H9 (cell line): Measurements from ENCODE around the gene NDUFA12. TPM values are rescaled to one million over a fixed set of nuclear protein-coding genes. Genes with fewer than 3 reads are reported as not detected.
A peak's percentile ranks its signal among the peaks of the same experiment; 100 is the strongest.

ENCODE experiments used
- DNase-seq: peaks from one replicate; pipeline ENCODE4 v3.0.0-alpha.2; 2017
- H2AFZ ChIP-seq: one replicate; pipeline ENCODE4 v1.6.1; 2013; ENCODE audit warnings: mild to moderate bottlenecking, low read length, control low read depth, moderate library complexity
- H2AK5ac ChIP-seq: 2 replicates; pipeline ENCODE4 v1.6.1; 2013; ENCODE audit warnings: low read length, control low read depth, mixed read lengths; ENCODE audit not compliant: insufficient read length
- H2BK120ac ChIP-seq: one replicate; pipeline ENCODE4 v1.6.1; 2013; ENCODE audit warnings: low read depth, mild to moderate bottlenecking, low read length, control low read depth, inconsistent platforms; ENCODE audit not compliant: poor library complexity, severe bottlenecking
- H2BK12ac ChIP-seq: 2 replicates; pipeline ENCODE4 v1.6.1; 2013; ENCODE audit warnings: low read length, control low read depth, mixed read lengths, low read depth; ENCODE audit not compliant: insufficient read length
- H2BK15ac ChIP-seq: 2 replicates; pipeline ENCODE4 v1.6.1; 2013; ENCODE audit warnings: low read depth, low read length, control low read depth
- H2BK20ac ChIP-seq: one replicate; pipeline ENCODE4 v1.6.1; 2013; ENCODE audit warnings: low read depth, mild to moderate bottlenecking, low read length, control low read depth, inconsistent platforms; ENCODE audit not compliant: poor library complexity, severe bottlenecking
- H2BK5ac ChIP-seq: 2 replicates; pipeline ENCODE4 v1.6.1; 2013; ENCODE audit warnings: low read length, control low read depth, mixed read lengths; ENCODE audit not compliant: insufficient read length
- H3K14ac ChIP-seq: 2 replicates; pipeline ENCODE4 v1.6.1; 2013; ENCODE audit warnings: low read length, control low read depth; ENCODE audit not compliant: insufficient read depth
- H3K18ac ChIP-seq: 2 replicates; pipeline ENCODE4 v1.6.1; 2013; ENCODE audit warnings: low read depth, mild to moderate bottlenecking, mixed read lengths, low read length, control low read depth; ENCODE audit not compliant: insufficient read length
- H3K23ac ChIP-seq: 2 replicates; pipeline ENCODE4 v1.6.1; 2013; ENCODE audit warnings: low read length, control low read depth, mixed read lengths, low read depth; ENCODE audit not compliant: insufficient read length
- H3K23me2 ChIP-seq: 2 replicates; pipeline ENCODE4 v1.6.1; 2013; ENCODE audit warnings: low read depth, mild to moderate bottlenecking, mixed read lengths, low read length, control low read depth; ENCODE audit not compliant: insufficient read length, poor library complexity, severe bottlenecking
- H3K27ac ChIP-seq: 2 replicates; pipeline ENCODE4 v1.5.1; 2013; ENCODE audit warnings: low read length, control low read depth, mixed read lengths, low read depth; ENCODE audit not compliant: insufficient read length
- H3K27me3 ChIP-seq: 2 replicates; pipeline ENCODE4 v1.6.1; 2013; ENCODE audit warnings: low read length, control low read depth, inconsistent platforms; ENCODE audit not compliant: insufficient read depth
- H3K4ac ChIP-seq: 2 replicates; pipeline ENCODE4 v1.6.1; 2013; ENCODE audit warnings: low read depth, mild to moderate bottlenecking, control low read depth, inconsistent platforms, low read length, moderate library complexity
- H3K4me1 ChIP-seq: 2 replicates; pipeline ENCODE4 v1.6.1; 2013; ENCODE audit warnings: low read length, control low read depth, inconsistent platforms; ENCODE audit not compliant: insufficient read depth
- H3K4me2 ChIP-seq: 2 replicates; pipeline ENCODE4 v1.6.1; 2013; ENCODE audit warnings: low read length, control low read depth, mixed read lengths; ENCODE audit not compliant: insufficient read length, insufficient read depth
- H3K56ac ChIP-seq: 2 replicates; pipeline ENCODE4 v1.6.1; 2013; ENCODE audit warnings: low read depth, mild to moderate bottlenecking, mixed read lengths, low read length, control low read depth; ENCODE audit not compliant: insufficient read length
- H3K79me1 ChIP-seq: 2 replicates; pipeline ENCODE4 v1.6.1; 2013; ENCODE audit warnings: low read depth, mild to moderate bottlenecking, moderate library complexity, low read length, control low read depth, inconsistent platforms; ENCODE audit not compliant: insufficient read depth, poor library complexity, severe bottlenecking
- H3K79me2 ChIP-seq: 2 replicates; pipeline ENCODE4 v1.6.1; 2013; ENCODE audit warnings: low read length, control low read depth, inconsistent platforms; ENCODE audit not compliant: insufficient read depth
- H3K9ac ChIP-seq: 2 replicates; pipeline ENCODE4 v1.6.1; 2013; ENCODE audit warnings: low read length, control low read depth, mixed read lengths; ENCODE audit not compliant: insufficient read length; ENCODE audit errors: extremely low read depth
- H3K9me3 ChIP-seq: one replicate; pipeline ENCODE4 v1.6.1; 2013; ENCODE audit warnings: low read depth, low read length, inconsistent platforms; ENCODE audit not compliant: control insufficient read depth
- H3T11ph ChIP-seq: one replicate; pipeline ENCODE4 v1.6.1; 2013; ENCODE audit warnings: mild to moderate bottlenecking, low read length, control low read depth, inconsistent platforms
- H4K20me1 ChIP-seq: one replicate; pipeline ENCODE4 v1.6.1; 2013; ENCODE audit not compliant: control insufficient read depth, insufficient read length, insufficient read depth
- H4K5ac ChIP-seq: 2 replicates; pipeline ENCODE4 v1.6.1; 2013; ENCODE audit warnings: low read depth, mild to moderate bottlenecking, mixed read lengths, low read length, control low read depth; ENCODE audit not compliant: insufficient read length
- H4K8ac ChIP-seq: replicated peaks from 2 replicates; pipeline ENCODE4 v1.6.1; 2013; ENCODE audit warnings: low read length, control low read depth, mixed read lengths, low read depth; ENCODE audit not compliant: insufficient read length
- H4K91ac ChIP-seq: 2 replicates; pipeline ENCODE4 v1.6.1; 2013; ENCODE audit warnings: low read depth, mild to moderate bottlenecking, moderate library complexity, mixed read lengths, low read length, control low read depth; ENCODE audit not compliant: insufficient read length
- H3K27ac Mint-ChIP-seq, 3 experiments: 2 replicates in 2 of 3; 3 replicates in 1 of 3; pipeline ENCODE4 v1.8.0; 2020 to 2021; ENCODE audit warnings: mixed read lengths in 3 of 3, mild to moderate bottlenecking in 1 of 3, moderate library complexity in 1 of 3
- H3K27me3 Mint-ChIP-seq: 2 replicates; pipeline ENCODE4 v1.8.0; 2021; ENCODE audit warnings: low read depth, mild to moderate bottlenecking, moderate library complexity, mixed read lengths
- H3K36me3 Mint-ChIP-seq, 3 experiments: 2 replicates in 2 of 3; 3 replicates in 1 of 3; pipeline ENCODE4 v1.8.0; 2020 to 2021; ENCODE audit warnings: low read depth in 3 of 3, mixed read lengths in 3 of 3; ENCODE audit not compliant: insufficient read depth in 1 of 3
- H3K4me1 Mint-ChIP-seq, 2 experiments: 2 replicates each; pipeline ENCODE4 v1.8.0; 2020; ENCODE audit warnings: mixed read lengths in 2 of 2
- H3K4me3 Mint-ChIP-seq, 2 experiments: 2 replicates in 1 of 2; 3 replicates in 1 of 2; pipeline ENCODE4 v1.8.0; 2020 to 2021; ENCODE audit warnings: mild to moderate bottlenecking in 2 of 2, mixed read lengths in 2 of 2, moderate library complexity in 1 of 2
- H3K9me3 Mint-ChIP-seq, 2 experiments: 2 replicates in 1 of 2; 3 replicates in 1 of 2; pipeline ENCODE4 v1.8.0; 2020; ENCODE audit warnings: mild to moderate bottlenecking in 2 of 2, mixed read lengths in 2 of 2, moderate library complexity in 1 of 2
- WGBS: extraction: QIAGEN DNeasy Blood & Tissue Kit; methylation state at CpG from one replicate; pipeline ENCODE4 v1.1.7; 2013; ENCODE audit warnings: missing lambda C conversion rate, low lambda C conversion rate, mixed read lengths; ENCODE audit not compliant: insufficient read length; ENCODE audit errors: extremely low coverage; 5-methylcytosine and 5-hydroxymethylcytosine counted together
- long read RNA-seq: library from polyadenylated mRNA; unstranded; transcript quantifications from one replicate; pipeline ENCODE4 v2.0.0, GENCODE V29; 2020
- total RNA-seq: library from RNA; stranded (reverse); gene quantifications from 2 replicates; pipeline ENCODE4 v1.2.1, GENCODE V29; 2021
- TF ChIP-seq, protein P1 (sequence below): fragments of 200-600 bp; sonication (generic); conservative IDR thresholded peaks from 3 replicates; pipeline ENCODE4 v1.8.0; 2021; ENCODE audit warnings: antibody characterized with exemption, mild to moderate bottlenecking

Gene NDUFA12
- total RNA-seq, result 104 and 105 TPM in 2 replicates
- long read RNA-seq, transcript NDUFA12-201 (4 exons, 635 nt), result major isoform, 26 of 32 reads
- long read RNA-seq, partial matches to known transcripts, result 2 of 32 reads
- long read RNA-seq, other reads (novel, unspliced or antisense), result 2 of 32 reads

DNA sequence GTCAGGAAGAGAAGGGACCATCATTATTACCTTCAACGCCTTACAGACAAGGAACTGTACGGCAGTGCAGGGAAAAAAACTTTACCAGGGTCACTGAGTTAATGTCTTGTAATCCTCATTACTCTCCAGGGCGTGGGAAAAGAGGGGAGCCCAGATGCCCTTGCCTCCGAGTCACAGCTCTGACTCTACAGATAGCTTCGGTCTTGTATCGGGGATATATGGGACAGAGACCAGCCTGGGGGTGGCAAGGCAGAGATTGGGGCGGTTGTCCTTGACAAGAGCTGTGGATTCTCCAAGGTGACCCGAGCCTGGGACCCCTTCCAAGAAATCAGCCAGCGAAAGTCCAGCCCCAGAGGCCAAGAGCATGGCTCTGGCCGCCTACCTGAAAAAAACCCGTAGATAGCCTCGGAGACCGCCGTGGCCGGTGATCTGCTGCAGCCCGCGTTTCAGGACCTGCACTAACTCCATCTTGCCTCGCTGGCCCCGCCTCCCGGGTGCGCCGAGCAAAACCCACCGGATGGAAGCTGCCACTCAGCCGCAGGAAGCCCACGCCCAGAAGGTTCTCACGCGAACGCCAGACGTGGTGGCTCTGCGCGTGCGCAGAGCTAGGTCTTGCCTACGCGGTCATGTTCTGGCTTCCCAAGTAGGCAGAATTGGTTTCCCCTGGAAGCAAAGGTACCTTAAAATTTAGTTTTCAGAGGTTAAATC is at the start of gene NDUFA12:
Gene NDUFA12, minus strand, starts transcription at position 485 of the 708 bp plus-strand sequence. Its CDS starts 17 bp downstream, at position 468.
- peak within 1 kb of the TSS; percentile 90 for H3K9ac ChIP-seq
- Mint-ChIP-seq H3K27me3 (no peaks in the 10 kb centered on the region; the same call in none of the 2 replicates), H3K4me3 (peak within 1 kb of the TSS; percentile 95 to 96), H3K4me1 (peaks cover 4 to 9% of the 10 kb centered on the region in 2 experiments), H3K36me3 (peaks cover 0 to 5% (median 3%) of the 10 kb centered on the region in 3 experiments; a peak in 3 of 7 replicates), H3K27ac (peak within 1 kb of the TSS; percentile 89 to 98 (median 97)), H3K9me3 (peaks cover 5 to 9% of the 10 kb centered on the region in 2 experiments; a peak in 3 of 5 replicates)
- H2BK12ac ChIP-seq, result no peak within 1 kb of the TSS
- H2BK120ac ChIP-seq, result no peak within 1 kb of the TSS
- H3K4ac ChIP-seq, result no peak within 1 kb of the TSS
- peak within 1 kb of the TSS; percentile 47; the same call in 1 of the 2 replicates for H3K14ac ChIP-seq
- H4K20me1 ChIP-seq, result no peaks in the 10 kb centered on the region
- peak; percentile 98 for DNase-seq
- no peaks in the 10 kb centered on the region for H3K79me2 ChIP-seq
- no peak within 1 kb of the TSS for H2BK20ac ChIP-seq
- no peak within 1 kb of the TSS for H3K27ac ChIP-seq
- H3T11ph ChIP-seq, result no peak within 1 kb of the TSS
- H3K23ac ChIP-seq, result no peak within 1 kb of the TSS
- H3K23me2 ChIP-seq, result peaks cover 4% of the 10 kb centered on the region
- no peak within 1 kb of the TSS for H4K8ac ChIP-seq
- no peak within 1 kb of the TSS for H2BK5ac ChIP-seq
- no CpG with 5 or more reads among the region's 34 CpGs for WGBS
- no peak within 1 kb of the TSS for H2AK5ac ChIP-seq
- H3K18ac ChIP-seq, result peak within 1 kb of the TSS; percentile 65
- no peaks in the 10 kb centered on the region for H3K27me3 ChIP-seq
- H2BK15ac ChIP-seq, result no peak within 1 kb of the TSS
- H4K5ac ChIP-seq, result no peak within 1 kb of the TSS
- TF ChIP-seq, protein P1, sequence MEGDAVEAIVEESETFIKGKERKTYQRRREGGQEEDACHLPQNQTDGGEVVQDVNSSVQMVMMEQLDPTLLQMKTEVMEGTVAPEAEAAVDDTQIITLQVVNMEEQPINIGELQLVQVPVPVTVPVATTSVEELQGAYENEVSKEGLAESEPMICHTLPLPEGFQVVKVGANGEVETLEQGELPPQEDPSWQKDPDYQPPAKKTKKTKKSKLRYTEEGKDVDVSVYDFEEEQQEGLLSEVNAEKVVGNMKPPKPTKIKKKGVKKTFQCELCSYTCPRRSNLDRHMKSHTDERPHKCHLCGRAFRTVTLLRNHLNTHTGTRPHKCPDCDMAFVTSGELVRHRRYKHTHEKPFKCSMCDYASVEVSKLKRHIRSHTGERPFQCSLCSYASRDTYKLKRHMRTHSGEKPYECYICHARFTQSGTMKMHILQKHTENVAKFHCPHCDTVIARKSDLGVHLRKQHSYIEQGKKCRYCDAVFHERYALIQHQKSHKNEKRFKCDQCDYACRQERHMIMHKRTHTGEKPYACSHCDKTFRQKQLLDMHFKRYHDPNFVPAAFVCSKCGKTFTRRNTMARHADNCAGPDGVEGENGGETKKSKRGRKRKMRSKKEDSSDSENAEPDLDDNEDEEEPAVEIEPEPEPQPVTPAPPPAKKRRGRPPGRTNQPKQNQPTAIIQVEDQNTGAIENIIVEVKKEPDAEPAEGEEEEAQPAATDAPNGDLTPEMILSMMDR, result no peak
- H3K4me1 ChIP-seq, result no peaks in the 10 kb centered on the region
- H3K4me2 ChIP-seq, result peak within 1 kb of the TSS; percentile 96
- no peaks in the 10 kb centered on the region for H3K79me1 ChIP-seq
- H4K91ac ChIP-seq, result no peak within 1 kb of the TSS
- H2AFZ ChIP-seq, result no peak within 1 kb of the TSS
- H3K56ac ChIP-seq, result no peak within 1 kb of the TSS
- H3K9me3 ChIP-seq, result no peaks in the 10 kb centered on the region
